Stimulated activated CD8-positive, alpha-beta memory T cell treated with anti-CD3 and anti-CD28 coated beads, Interleukin-15, amount 100 ng/mL, for 48 hours (primary cell): ENCODE results near the gene CAMSAP3.
A peak's percentile ranks its signal among the peaks of the same experiment; 100 is the strongest.
"Not testable (repeated sequence)": the region's sequence is repeated elsewhere in the genome, so short reads cannot be mapped to it uniquely, and the experiment has no call there.

Source experiments
- DNase-seq, 2 donors: peaks; one replicate each; pipeline ENCODE4 v3.0.0-alpha.2; 2020; ENCODE audit warnings: low read depth in 2 of 2

The CAMSAP3 gene

GRCh38 chr19:7575434-7576040 lies 20.1 kb upstream of the CAMSAP3 start:
- DNase-seq: no peak

DNA sequence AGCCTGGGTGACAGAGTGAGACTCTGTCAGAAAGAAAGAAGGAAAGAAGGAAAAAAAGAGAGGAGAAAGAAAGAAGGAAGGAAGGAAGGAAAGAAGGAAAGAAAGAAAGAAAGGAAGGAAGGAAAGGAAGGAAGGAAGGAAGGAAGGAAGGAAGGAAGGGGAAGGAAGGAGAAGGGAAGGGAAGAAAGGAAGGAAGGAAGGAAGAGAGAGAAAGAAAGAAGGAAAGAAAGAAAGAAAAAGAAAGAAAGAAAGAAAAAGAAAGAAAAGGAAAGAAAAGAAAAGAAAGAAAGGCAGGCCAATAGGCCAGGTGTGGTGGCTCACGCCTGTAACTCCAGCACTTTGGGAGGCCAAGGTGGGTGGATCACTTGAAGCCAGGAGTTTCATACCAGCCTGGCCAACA lies 18.2 kb upstream of the CAMSAP3 start:
- DNase-seq: not testable (repeated sequence)

- DNase-seq: no peak
Measured at GRCh38 chr19:7578127-7578526, 17.5 kb upstream of the CAMSAP3 start.

- no peak for DNase-seq
Measured at GRCh38 chr19:7579182-7579581, 16.5 kb upstream of the CAMSAP3 start.

DNA sequence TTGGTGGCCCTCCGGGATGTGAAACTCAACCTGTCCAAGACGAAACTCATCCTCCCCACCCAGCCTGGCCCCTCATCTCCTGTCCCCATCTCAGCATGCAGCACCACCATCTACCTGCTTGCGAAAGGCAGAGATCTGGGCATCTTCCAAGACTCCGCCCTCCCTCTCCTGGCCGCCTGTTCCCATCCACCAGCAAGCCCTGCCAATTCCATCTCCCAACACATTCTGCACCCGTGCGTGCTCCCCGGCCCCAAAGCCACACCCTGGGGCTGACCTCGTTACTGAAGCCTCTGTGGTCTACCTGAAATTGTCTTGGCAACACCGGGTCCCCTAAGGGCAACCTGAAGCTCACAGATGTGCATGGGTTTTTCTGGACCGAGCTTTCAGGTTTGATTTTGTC lies 13.2 kb upstream of the CAMSAP3 start:
- DNase-seq: no peak

GRCh38 chr19:7589822-7590221 lies 5.8 kb upstream of the CAMSAP3 start:
- DNase-seq: no peak

GRCh38 chr19:7590256-7590655 lies 5.4 kb upstream of the CAMSAP3 start:
- DNase-seq: no peak

- no peak for DNase-seq
Measured at GRCh38 chr19:7596211-7596937, 711 bp downstream of the CAMSAP3 start.

GRCh38 chr19:7597689-7598088 lies 2.0 kb downstream of the CAMSAP3 start:
- DNase-seq: no peak

GRCh38 chr19:7598180-7598579 lies 2.5 kb downstream of the CAMSAP3 start:
- no peak for DNase-seq

- no peak for DNase-seq
Measured at GRCh38 chr19:7600721-7601120, 5.1 kb downstream of the CAMSAP3 start.

DNA sequence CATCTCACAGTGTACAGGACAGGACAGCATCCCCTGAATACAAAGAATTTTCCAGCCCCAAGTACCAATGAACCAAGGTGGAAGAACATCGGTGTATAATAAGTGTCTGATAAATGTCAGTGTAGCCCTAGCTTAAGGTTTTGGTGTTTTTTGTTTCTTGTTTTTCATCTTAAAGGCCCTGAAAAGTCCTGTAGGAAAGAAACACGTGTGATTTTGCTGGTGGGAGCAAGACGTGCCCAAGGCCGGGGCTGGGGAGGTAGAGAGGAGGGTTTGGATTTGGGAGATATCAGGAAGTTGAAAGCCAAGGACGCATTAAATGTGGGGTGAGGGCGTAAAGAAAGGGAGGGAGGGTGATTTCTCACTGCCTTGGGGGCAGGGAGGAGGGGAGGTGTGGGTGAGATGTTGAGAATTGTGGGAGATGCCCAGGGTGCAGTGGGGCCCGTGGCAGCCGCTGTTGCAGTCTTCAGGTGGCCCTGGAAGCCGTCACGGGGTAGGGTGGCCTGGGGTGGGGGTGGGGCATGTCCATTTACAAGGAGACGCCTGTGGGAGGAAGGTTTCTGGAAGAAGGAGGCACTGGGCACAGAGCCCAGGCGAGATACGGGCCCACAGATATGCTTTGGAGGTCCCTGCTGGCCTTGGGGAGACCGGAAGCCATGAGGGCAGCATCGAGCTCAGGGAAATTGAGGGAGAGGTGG lies 6.7 kb downstream of the CAMSAP3 start:
- no peak for DNase-seq

DNA sequence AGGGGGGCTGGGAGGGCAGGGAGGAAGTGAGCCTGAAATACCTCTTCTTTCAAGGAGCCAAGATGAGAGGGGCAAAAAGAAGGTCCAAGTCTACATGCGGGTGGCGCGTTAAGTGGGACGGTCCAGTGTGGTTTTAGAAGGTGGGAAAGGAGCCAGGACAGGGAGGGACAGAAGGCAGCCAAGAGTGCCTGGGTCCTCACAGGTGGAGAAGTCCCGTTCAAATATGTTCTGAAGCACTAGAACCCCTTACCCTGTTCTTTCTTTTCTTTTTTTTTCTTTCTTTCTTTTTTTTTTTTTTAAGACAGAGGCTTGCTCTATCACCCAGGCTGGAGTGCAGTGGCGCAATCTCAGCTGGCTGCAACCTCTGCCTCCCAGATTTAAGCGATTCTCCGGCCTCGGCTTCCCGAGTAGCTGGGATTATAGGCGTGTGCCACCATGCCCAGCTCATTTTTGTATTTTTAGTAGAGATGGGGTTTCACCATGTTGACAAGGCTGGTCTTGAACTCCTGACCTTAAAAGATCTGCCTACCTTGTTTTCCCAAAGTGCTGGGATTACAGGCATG lies 7.4 kb downstream of the CAMSAP3 start:
- no peak for DNase-seq

DNA sequence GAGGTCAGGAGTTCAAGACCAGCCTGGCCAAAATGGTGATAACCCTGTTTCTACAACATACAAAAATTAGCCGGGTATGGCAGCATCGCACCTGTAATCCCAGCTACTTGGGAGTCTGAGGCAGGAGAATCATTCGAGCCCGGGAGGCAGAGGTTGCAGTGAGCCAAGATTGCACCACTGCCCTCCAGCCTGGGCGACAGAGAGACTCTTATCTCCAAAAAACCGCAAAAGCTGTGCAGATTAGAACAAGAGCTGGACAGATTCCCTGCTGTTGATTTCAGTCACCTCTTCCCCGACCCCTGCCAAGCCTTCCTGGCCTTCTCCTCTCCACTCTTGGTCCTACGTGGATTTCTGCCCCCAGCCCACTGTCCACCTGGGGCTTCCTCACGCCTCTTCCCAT lies 8.3 kb downstream of the CAMSAP3 start:
- no peak for DNase-seq

DNA sequence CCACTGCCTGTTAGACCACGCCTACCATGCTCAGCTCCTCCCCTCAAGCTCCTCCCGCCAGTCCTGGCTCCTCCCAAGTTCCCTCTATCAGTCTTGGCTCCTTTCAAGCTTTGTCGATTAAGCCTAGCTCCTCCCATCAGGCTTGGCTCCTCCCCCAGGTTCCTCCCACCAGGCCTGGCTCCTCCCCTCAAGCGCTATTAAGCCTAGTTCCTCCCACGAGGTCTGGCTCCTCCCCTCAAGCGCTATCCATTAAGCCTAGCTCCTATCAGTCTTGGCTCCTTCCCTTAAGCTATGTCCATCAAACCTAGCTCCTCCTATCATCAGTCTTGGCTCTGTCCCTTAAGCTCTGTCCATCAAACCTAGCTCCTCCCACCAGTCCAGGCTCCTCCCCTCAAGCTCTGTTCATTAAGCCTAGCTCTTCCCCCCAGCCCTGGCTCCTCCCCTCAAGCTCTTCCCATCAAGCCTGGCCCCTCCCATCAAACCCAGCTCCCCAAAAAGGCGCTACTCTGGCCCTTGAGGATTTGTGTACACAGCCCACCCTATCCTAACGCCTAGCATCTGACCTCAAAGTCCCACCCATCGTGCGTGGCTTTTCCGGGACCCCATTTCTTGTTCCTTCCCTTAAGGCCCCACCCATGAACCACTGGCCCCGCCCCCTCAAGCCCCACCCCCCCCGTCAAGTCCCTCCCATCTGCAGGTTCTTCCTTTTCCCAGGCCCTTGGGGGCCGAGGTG lies 10.0 kb downstream of the CAMSAP3 start:
- peak; percentile 20 to 27 for DNase-seq

GRCh38 chr19:7606289-7606688 lies 10.6 kb downstream of the CAMSAP3 start:
- no peak for DNase-seq

GRCh38 chr19:7607212-7607873 lies 11.7 kb downstream of the CAMSAP3 start:
- DNase-seq: no peak

GRCh38 chr19:7607874-7608560 lies 12.4 kb downstream of the CAMSAP3 start:
- DNase-seq: no peak

DNA sequence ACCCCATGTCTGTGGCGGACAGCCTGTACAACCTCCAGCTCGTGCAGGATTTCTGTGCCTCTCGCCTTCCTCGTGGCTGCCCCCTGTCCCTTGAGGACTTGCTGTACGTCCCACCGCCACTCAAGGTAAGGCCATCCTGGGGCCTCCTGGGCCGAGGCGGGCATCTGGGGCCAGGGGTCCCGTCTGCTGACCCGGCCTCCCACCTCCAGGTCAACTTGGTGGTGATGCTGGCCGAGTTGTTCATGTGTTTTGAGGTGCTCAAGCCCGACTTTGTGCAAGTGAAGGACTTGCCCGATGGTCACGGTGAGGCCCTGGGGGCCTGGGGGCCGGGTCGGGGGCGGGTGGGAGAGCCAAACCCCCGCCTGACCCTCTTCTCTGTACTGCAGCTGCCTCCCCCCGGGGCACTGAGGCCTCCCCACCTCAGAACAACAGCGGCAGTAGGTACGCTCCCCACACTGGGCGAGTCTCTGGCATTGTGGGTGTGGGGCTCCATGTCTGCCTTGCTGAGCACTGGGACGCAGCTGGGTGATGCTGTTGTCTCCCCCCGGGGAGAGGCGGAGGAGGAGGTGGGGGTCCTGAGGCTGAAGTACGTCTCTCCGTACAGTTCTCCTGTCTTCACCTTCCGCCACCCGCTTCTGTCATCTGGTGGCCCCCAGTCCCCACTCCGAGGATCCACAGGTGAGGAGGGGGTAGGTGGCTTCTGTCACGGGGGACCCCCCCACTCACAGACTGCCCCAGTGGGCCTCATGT lies 15.0 kb downstream of the CAMSAP3 start:
- no peak for DNase-seq
